GM10847 (cell line): ENCODE results near the gene GABRB1.

Experiments used
- POLR2A ChIP-seq: IDR thresholded peaks from 2 replicates; pipeline ENCODE4 v1.6.1; 2011; ENCODE audit not compliant: insufficient read length; ENCODE audit errors: extremely low read depth

Gene GABRB1

DNA sequence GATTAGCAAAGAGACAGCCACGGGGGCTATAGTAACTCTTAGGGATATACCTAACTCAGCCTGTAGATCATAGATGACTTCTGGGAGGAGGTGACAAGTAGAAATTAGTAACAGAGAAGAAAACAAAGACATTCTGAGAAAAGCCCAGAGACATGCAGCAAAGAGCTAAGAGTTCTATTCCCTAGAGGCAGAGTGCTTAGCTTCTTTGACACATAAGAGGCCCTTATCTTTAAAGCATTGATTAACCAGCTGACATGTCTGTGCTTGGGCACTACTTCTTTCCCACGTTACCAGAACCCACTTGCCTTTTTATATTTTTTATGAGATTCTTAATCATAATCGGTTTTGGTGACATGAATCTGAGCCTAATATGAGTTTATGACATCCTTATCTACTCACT is 179.5 kb downstream of the GABRB1 start:
- no peak for TF ChIP-seq POLR2A

GRCh38 chr4:47213106-47213505 is 181.7 kb downstream of the GABRB1 start:
- no peak for TF ChIP-seq POLR2A

DNA sequence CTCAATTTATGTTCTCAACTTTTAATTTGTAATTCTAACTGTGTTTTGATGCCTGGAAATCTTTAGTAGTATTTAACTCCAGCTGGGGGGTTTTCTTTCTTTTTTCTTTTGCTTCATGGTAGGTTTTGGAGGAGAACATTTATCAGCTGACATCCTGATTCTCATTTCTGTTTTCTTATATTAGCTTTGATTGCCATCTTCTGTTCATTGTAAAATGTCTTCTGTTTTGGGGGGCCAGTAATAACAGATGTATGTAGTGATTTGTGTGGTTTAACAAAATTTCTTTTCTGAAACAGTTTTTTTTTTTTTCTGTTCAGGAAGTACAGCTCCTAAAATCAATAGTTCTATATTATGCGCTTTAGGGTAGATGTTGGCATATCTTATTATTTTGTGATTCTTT is 182.2 kb downstream of the GABRB1 start:
- TF ChIP-seq POLR2A = no peak

DNA sequence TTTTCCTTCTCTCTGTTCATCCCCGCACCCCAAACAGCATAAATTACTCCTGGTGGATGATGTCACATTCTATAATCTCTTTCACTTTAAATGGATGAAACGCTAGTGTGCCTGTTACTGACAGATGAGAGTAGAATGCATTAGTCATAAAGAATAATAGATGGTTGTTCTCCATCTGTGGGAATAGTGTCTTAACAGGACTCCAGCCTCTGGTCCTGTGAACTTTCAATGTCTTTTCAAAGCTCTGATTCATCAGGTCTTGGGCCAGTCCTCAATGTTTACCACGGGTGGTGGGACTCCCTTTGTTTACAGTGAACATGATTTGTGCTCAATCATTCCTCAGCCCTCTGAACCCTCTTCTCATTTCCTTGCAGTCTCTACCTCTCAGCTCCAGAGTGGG is 182.6 kb downstream of the GABRB1 start:
- TF ChIP-seq POLR2A = no peak

DNA sequence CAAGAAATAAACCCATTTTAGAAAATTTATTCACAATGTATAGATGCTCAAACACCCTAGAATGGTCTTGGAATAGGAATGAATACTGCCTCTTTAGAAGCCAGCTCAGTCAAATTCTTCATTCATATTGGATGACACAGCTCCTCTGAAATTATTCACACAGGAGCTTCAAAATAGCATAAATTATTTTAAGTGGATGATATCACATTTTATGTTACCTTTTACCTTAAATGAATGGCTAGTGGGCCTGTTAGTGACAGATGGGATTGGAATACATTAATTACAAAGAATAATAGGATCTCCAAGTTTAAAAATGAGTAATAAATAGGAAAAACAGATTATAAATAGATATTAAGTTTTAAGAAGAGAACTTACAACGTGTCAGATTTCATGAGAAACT is 184.4 kb downstream of the GABRB1 start:
- TF ChIP-seq POLR2A = no peak

- no peak for TF ChIP-seq POLR2A
Observed at GRCh38 chr4:47217291-47217690, 185.9 kb downstream of the GABRB1 start.

- TF ChIP-seq POLR2A = no peak
Observed at GRCh38 chr4:47217884-47218283, 186.5 kb downstream of the GABRB1 start.

GRCh38 chr4:47218631-47219030 is 187.3 kb downstream of the GABRB1 start:
- no peak for TF ChIP-seq POLR2A

DNA sequence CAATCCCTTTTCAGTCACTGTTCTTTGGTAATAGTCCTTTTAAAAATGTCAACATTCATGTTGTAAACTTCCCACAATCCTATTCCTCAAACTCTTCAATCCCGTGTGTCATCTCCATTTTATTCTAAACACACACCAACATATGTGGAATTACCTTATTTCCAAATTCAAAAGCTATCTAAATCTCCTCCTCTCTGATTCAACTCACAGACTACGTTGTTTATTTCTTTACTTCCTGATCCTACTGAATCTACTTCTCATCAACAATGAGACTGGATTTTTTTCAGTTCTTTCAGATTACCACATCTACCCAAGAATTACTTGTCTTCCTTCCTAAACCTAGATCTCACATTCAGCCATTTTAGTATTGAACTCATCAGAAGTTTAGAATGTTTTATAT is 188.2 kb downstream of the GABRB1 start:
- TF ChIP-seq POLR2A = no peak

DNA sequence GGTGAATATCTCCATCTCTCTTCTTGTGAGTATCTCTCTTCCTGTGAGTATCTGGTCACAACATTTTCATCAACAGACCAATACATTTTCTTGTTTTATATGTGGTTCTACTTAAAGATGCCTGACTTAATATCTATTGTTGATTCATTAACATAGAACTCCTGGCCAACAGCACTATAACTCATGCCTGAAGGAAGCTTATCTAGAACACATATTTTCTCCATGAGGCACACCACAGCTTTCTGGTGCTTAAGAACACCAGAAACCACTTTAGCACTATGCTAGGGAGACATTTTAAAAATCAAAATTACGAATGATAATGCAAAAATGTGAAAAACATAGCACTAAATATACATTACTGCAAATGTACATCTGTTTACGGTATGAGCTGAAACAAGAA is 190.4 kb downstream of the GABRB1 start:
- TF ChIP-seq POLR2A = no peak

- TF ChIP-seq POLR2A = no peak
Observed at GRCh38 chr4:47222276-47222675, 190.9 kb downstream of the GABRB1 start.

GRCh38 chr4:47224361-47224760 is 193.0 kb downstream of the GABRB1 start:
- TF ChIP-seq POLR2A = no peak

GRCh38 chr4:47235721-47236120 is 204.4 kb downstream of the GABRB1 start:
- no peak for TF ChIP-seq POLR2A

- no peak for TF ChIP-seq POLR2A
Observed at GRCh38 chr4:47238667-47239066, 207.3 kb downstream of the GABRB1 start.

DNA sequence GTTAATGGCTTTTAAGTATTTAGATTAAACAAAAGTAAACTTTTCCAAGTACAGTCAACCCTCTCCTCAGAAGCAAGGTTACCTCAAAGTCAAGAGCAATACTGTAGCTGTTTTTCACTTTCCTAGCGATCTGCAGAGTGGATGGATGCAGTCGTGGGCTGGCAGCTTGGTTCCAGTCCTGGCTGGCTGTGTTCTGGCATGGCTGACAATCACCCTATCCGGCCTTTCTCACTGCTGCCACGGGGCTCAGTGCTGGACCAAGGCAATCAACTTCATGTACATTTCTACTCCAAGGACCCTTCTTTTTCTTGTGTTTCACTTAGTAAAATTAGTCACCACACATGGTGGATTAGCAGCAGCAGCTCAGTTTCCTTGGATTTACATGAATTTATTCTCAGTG is 208.3 kb downstream of the GABRB1 start:
- no peak for TF ChIP-seq POLR2A

GRCh38 chr4:47251348-47252135 is 220.2 kb downstream of the GABRB1 start:
- TF ChIP-seq POLR2A = no peak

- TF ChIP-seq POLR2A = no peak
Observed at GRCh38 chr4:47263721-47264120, 232.4 kb downstream of the GABRB1 start.
